CD8-positive, alpha-beta memory T cell (primary cell): Measurements from ENCODE around the gene KDM6B. TPM values are rescaled to one million over a fixed set of nuclear protein-coding genes. Genes with fewer than 3 reads are reported as not detected.
A peak's percentile ranks its signal among the peaks of the same experiment; 100 is the strongest.

ENCODE experiments used
- CTCF ChIA-PET: fragments of 350-600 bp; sonication (Branson Sonifier 250); formaldehyde crosslinking; loops from one replicate; lab custom pipeline; 2021; ENCODE audit warnings: antibody characterized with exemption; lab: Charles Lee
- POLR2A ChIA-PET: fragments of 350-600 bp; sonication (Branson Sonifier 250); formaldehyde crosslinking; loops from one replicate; lab custom pipeline; 2021; ENCODE audit warnings: antibody characterized with exemption; lab: Charles Lee
- DNase-seq, 5 donors: peaks; one replicate each; pipeline versions ENCODE4 v3.0.0 to v3.0.0-alpha.2; 2020 to 2022; ENCODE audit warnings: mixed read lengths in 1 of 5
- H3K27ac ChIP-seq: one replicate; pipeline ENCODE4 v1.7.0; 2013; ENCODE audit warnings: low read depth, mild to moderate bottlenecking, low read length, moderate library complexity
- H3K27me3 ChIP-seq: 2 replicates; pipeline ENCODE4 v1.7.0; 2013; ENCODE audit warnings: low read length, mild to moderate bottlenecking; ENCODE audit not compliant: insufficient read depth, poor library complexity, severe bottlenecking
- H3K36me3 ChIP-seq: 2 replicates; pipeline ENCODE4 v1.7.0; 2013; ENCODE audit warnings: mild to moderate bottlenecking, low read length, moderate library complexity; ENCODE audit not compliant: insufficient read depth
- H3K4me1 ChIP-seq: 2 replicates; pipeline ENCODE4 v1.7.0; 2013; ENCODE audit warnings: mild to moderate bottlenecking, low read length, moderate library complexity; ENCODE audit not compliant: insufficient read depth
- H3K4me3 ChIP-seq: 2 replicates; pipeline ENCODE4 v1.7.0; 2013; ENCODE audit warnings: mild to moderate bottlenecking, low read length
- H3K9me3 ChIP-seq: 2 replicates; pipeline ENCODE4 v1.7.0; 2013; ENCODE audit warnings: mild to moderate bottlenecking, low read length
- H3K27ac Mint-ChIP-seq, 8 donors: one replicate each; pipeline ENCODE4 v1.8.0; 2020 to 2021; ENCODE audit warnings: mixed read lengths in 8 of 8, mild to moderate bottlenecking in 6 of 8, inconsistent platforms in 3 of 8, moderate library complexity in 3 of 8
- H3K27me3 Mint-ChIP-seq, 2 donors: one replicate each; pipeline ENCODE4 v1.8.0; 2020 to 2021; ENCODE audit warnings: mixed read lengths in 2 of 2, mild to moderate bottlenecking in 1 of 2, moderate library complexity in 1 of 2
- H3K36me3 Mint-ChIP-seq, 3 donors: one replicate each; pipeline ENCODE4 v1.8.0; 2020 to 2021; ENCODE audit warnings: mixed read lengths in 3 of 3, inconsistent platforms in 1 of 3, mild to moderate bottlenecking in 1 of 3
- H3K4me1 Mint-ChIP-seq, 3 donors: one replicate each; pipeline ENCODE4 v1.8.0; 2020 to 2021; ENCODE audit warnings: mixed read lengths in 3 of 3, inconsistent platforms in 1 of 3, mild to moderate bottlenecking in 1 of 3
- H3K4me3 Mint-ChIP-seq, 7 donors: one replicate each; pipeline ENCODE4 v1.8.0; 2020 to 2021; ENCODE audit warnings: mixed read lengths in 7 of 7, mild to moderate bottlenecking in 6 of 7, moderate library complexity in 4 of 7, inconsistent platforms in 2 of 7
- H3K9me3 Mint-ChIP-seq, 5 donors: one replicate each; pipeline ENCODE4 v1.8.0; 2020 to 2022; ENCODE audit warnings: mixed read lengths in 5 of 5, mild to moderate bottlenecking in 3 of 5, moderate library complexity in 2 of 5, inconsistent platforms in 1 of 5
- polyA plus RNA-seq: library from polyadenylated mRNA; unstranded; fragments of 300-500 nt; fragmentation: Illumina TruSeq; gene quantifications from one replicate; pipeline ENCODE4 v1.2.3, GENCODE V29; 2021
- total RNA-seq, 2 experiments: library from RNA; stranded (reverse); gene quantifications; one replicate each; pipeline ENCODE4 v1.2.3, GENCODE V29; 2021

The KDM6B gene
- total RNA-seq (10 to 100 TPM; 84.2 to 89.7 TPM), polyA plus RNA-seq (1.2 TPM)

- Mint-ChIP-seq H3K4me3 (peak within 1 kb of the TSS; percentile 90 to 100 (median 95)), H3K4me1 (peaks cover 35 to 41% (median 37%) of the 10 kb centered on the region in 3 donors), H3K27me3 (peaks cover 9 to 17% of the 10 kb centered on the region in 2 donors), H3K27ac (peak within 1 kb of the TSS; percentile 99 to 100 (median 99)), H3K9me3 (peaks cover 0 to 5% (median 0%) of the 10 kb centered on the region in 5 donors), H3K36me3 (peaks cover 0 to 13% (median 0%) of the 10 kb centered on the region in 3 donors)
- ChIA-PET CTCF (interaction anchor here (0.6 to 7.1 kb wide), 20 partner anchors 8 to 156 kb away, joined by 3 to 69 read pairs (median 6); partner anchors contain the start of genes CYB5D1 and NAA38), POLR2A (interaction anchor here (1.0 to 5.2 kb wide), 6 partner anchors 10 to 155 kb away, joined by 3 to 46 read pairs (median 6); partner anchors contain the start of genes CYB5D1, NAA38 and TMEM88)
- peak; percentile 85 to 91 (median 88) for DNase-seq
- H3K27me3 ChIP-seq, result peaks cover 5% of the 10 kb centered on the region
- H3K4me3 ChIP-seq, result peak within 1 kb of the TSS; percentile 86
- no peaks in the 10 kb centered on the region for H3K36me3 ChIP-seq
- no peaks in the 10 kb centered on the region for H3K9me3 ChIP-seq
- H3K4me1 ChIP-seq, result peaks cover 31% of the 10 kb centered on the region
- peak within 1 kb of the TSS; percentile 98 for H3K27ac ChIP-seq
These were observed at the start of gene KDM6B for GRCh38 chr17:7833795-7834541. Gene KDM6B (plus strand): TSS chr17:7834217. CDS start chr17:7845555, 11,338 bp downstream.

- H3K36me3 Mint-ChIP-seq, result no peaks in the 10 kb centered on the region
- Histone ChIP-seq H3K36me3 (no peaks in the 10 kb centered on the region), H3K9me3 (no peaks in the 10 kb centered on the region), H3K4me1 (no peaks in the 10 kb centered on the region), H3K27me3 (no peaks in the 10 kb centered on the region), H3K4me3 (no peak overlapping the region), H3K27ac (no peak overlapping the region)
- no peak for DNase-seq
- no peak overlapping the region for H3K4me3 Mint-ChIP-seq
- ChIA-PET POLR2A (no interaction called here), CTCF (no interaction called here)
- H3K9me3 Mint-ChIP-seq, result no peaks in the 10 kb centered on the region
- no peaks in the 10 kb centered on the region for H3K4me1 Mint-ChIP-seq
- no peak overlapping the region for H3K27ac Mint-ChIP-seq
- H3K27me3 Mint-ChIP-seq, result peaks cover 6% of the 10 kb centered on the region in 2 donors
These were observed 47.2 kb upstream of the KDM6B start for GRCh38 chr17:7786866-7787265.

DNA sequence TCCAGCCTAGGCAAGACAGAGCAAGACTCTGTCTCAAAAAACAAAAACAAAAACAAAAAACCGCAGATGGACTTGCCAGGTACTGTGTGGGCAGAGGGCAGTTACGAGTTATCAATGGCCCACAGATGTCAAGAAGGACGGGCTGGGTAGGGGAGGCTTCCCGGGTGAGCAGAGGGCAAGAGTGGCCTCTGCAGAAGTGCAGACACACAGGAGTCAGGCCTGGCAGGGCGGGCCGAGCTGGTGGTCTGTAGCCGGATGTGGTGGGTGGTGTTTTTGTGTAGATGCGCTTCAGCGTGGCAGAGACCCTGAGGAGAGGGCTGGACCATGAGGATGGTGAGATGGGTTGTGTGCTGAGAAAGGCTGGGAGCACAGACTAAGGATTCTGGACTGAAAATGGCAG lies 44.9 kb upstream of the KDM6B start:
- no peaks in the 10 kb centered on the region for H3K4me1 Mint-ChIP-seq
- DNase-seq, result no peak
- ChIA-PET POLR2A (no interaction called here), CTCF (no interaction called here)
- no peaks in the 10 kb centered on the region for H3K9me3 Mint-ChIP-seq
- no peaks in the 10 kb centered on the region for H3K36me3 Mint-ChIP-seq
- H3K27me3 Mint-ChIP-seq, result peaks cover 3% of the 10 kb centered on the region in 2 donors
- H3K27ac ChIP-seq, result no peak overlapping the region
- H3K4me3 Mint-ChIP-seq, result no peak overlapping the region
- no peaks in the 10 kb centered on the region for H3K4me1 ChIP-seq
- no peaks in the 10 kb centered on the region for H3K9me3 ChIP-seq
- H3K36me3 ChIP-seq, result no peaks in the 10 kb centered on the region
- no peaks in the 10 kb centered on the region for H3K27me3 ChIP-seq
- no peak overlapping the region for H3K27ac Mint-ChIP-seq
- H3K4me3 ChIP-seq, result no peak overlapping the region

DNA sequence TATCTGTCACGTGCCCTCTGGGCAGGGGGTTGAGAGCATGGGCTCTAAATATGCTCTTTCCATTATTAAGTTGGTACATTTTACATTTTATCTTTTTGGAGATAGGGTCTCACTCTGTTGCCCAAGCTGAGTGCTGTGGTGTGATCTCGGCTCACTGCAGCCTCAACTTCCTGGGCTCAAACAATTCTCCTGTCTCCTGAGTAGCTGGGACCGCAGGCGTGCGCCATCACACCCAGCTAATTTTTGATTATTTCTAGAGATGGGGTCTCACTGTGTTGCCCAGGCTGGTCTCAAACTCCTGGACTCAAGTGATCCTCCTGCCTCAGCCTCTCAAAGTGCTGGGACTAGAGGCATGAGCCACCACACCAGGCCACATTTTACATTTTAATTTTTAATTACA lies 43.9 kb upstream of the KDM6B start:
- DNase-seq, result no peak
- H3K4me1 Mint-ChIP-seq, result no peaks in the 10 kb centered on the region
- no peak overlapping the region for H3K27ac Mint-ChIP-seq
- no peaks in the 10 kb centered on the region for H3K27me3 ChIP-seq
- no peaks in the 10 kb centered on the region for H3K36me3 Mint-ChIP-seq
- no peak overlapping the region for H3K27ac ChIP-seq
- CTCF ChIA-PET, result no interaction called here
- H3K4me1 ChIP-seq, result no peaks in the 10 kb centered on the region
- no peak overlapping the region for H3K4me3 Mint-ChIP-seq
- no peak overlapping the region for H3K4me3 ChIP-seq
- H3K27me3 Mint-ChIP-seq, result peaks cover 3% of the 10 kb centered on the region in 2 donors
- H3K36me3 ChIP-seq, result no peaks in the 10 kb centered on the region
- no peaks in the 10 kb centered on the region for H3K9me3 Mint-ChIP-seq
- POLR2A ChIA-PET, result no interaction called here
- no peaks in the 10 kb centered on the region for H3K9me3 ChIP-seq

- H3K27me3 Mint-ChIP-seq, result peaks cover 6 to 7% of the 10 kb centered on the region in 2 donors
- H3K9me3 ChIP-seq, result no peaks in the 10 kb centered on the region
- no peak overlapping the region for H3K4me3 ChIP-seq
- POLR2A ChIA-PET, result no interaction called here
- H3K9me3 Mint-ChIP-seq, result no peaks in the 10 kb centered on the region
- no peak for DNase-seq
- H3K27ac Mint-ChIP-seq, result no peak overlapping the region
- no peak overlapping the region for H3K4me3 Mint-ChIP-seq
- no peaks in the 10 kb centered on the region for H3K4me1 ChIP-seq
- no peaks in the 10 kb centered on the region for H3K4me1 Mint-ChIP-seq
- no peaks in the 10 kb centered on the region for H3K36me3 Mint-ChIP-seq
- no peak overlapping the region for H3K27ac ChIP-seq
- CTCF ChIA-PET, result no interaction called here
- H3K36me3 ChIP-seq, result no peaks in the 10 kb centered on the region
- no peaks in the 10 kb centered on the region for H3K27me3 ChIP-seq
These were observed 41.4 kb upstream of the KDM6B start for GRCh38 chr17:7792611-7793010.

- Histone ChIP-seq H3K4me3 (no peak overlapping the region), H3K27ac (no peak overlapping the region), H3K4me1 (no peaks in the 10 kb centered on the region), H3K27me3 (no peaks in the 10 kb centered on the region), H3K9me3 (no peaks in the 10 kb centered on the region), H3K36me3 (no peaks in the 10 kb centered on the region)
- Mint-ChIP-seq H3K27me3 (peaks cover 9 to 13% of the 10 kb centered on the region in 2 donors), H3K4me1 (no peaks in the 10 kb centered on the region), H3K36me3 (no peaks in the 10 kb centered on the region), H3K27ac (peak overlapping the region in 1 of 8 donors; percentile 38), H3K9me3 (no peaks in the 10 kb centered on the region), H3K4me3 (no peak overlapping the region)
- CTCF ChIA-PET, result no interaction called here
- POLR2A ChIA-PET, result no interaction called here
- DNase-seq, result no peak
These were observed 39.8 kb upstream of the KDM6B start for GRCh38 chr17:7794075-7794663.

- DNase-seq, result no peak
These were observed 36.0 kb upstream of the KDM6B start for GRCh38 chr17:7797976-7798375.

GRCh38 chr17:7798839-7799238 lies 35.2 kb upstream of the KDM6B start:
- no peak for DNase-seq
- Mint-ChIP-seq H3K27ac (no peak overlapping the region), H3K27me3 (peaks cover 20 to 26% of the 10 kb centered on the region in 2 donors), H3K4me1 (no peaks in the 10 kb centered on the region), H3K9me3 (peaks cover 0 to 2% (median 0%) of the 10 kb centered on the region in 5 donors), H3K4me3 (no peak overlapping the region), H3K36me3 (no peaks in the 10 kb centered on the region)
- ChIA-PET POLR2A (no interaction called here), CTCF (no interaction called here)
- Histone ChIP-seq H3K9me3 (no peaks in the 10 kb centered on the region), H3K27ac (no peak overlapping the region), H3K27me3 (no peaks in the 10 kb centered on the region), H3K4me1 (no peaks in the 10 kb centered on the region), H3K36me3 (no peaks in the 10 kb centered on the region), H3K4me3 (no peak overlapping the region)

More at GRCh38 chr17:7797976-7798375, 36.0 kb upstream of the KDM6B start:
- Mint-ChIP-seq H3K9me3 (no peaks in the 10 kb centered on the region), H3K27ac (no peak overlapping the region), H3K36me3 (no peaks in the 10 kb centered on the region), H3K27me3 (peaks cover 20 to 23% of the 10 kb centered on the region in 2 donors), H3K4me1 (no peaks in the 10 kb centered on the region), H3K4me3 (no peak overlapping the region)
- H3K9me3 ChIP-seq, result no peaks in the 10 kb centered on the region
- H3K4me3 ChIP-seq, result no peak overlapping the region
- ChIA-PET POLR2A (no interaction called here), CTCF (no interaction called here)
- H3K27me3 ChIP-seq, result no peaks in the 10 kb centered on the region
- no peaks in the 10 kb centered on the region for H3K4me1 ChIP-seq
- H3K27ac ChIP-seq, result no peak overlapping the region
- H3K36me3 ChIP-seq, result no peaks in the 10 kb centered on the region
